ENCODE measurements around the gene PRPS2. TPM values are rescaled to one million over a fixed set of nuclear protein-coding genes. Genes with fewer than 3 reads are reported as not detected.
A peak's percentile ranks its signal among the peaks of the same experiment; 100 is the strongest.

PRPS2 gene
- total RNA-seq, 4 donors from 2014 or later, result 24.3 to 67.5 (median 32.5) TPM

GRCh38 chrX:12865359-12865758 is 74.1 kb downstream of the PRPS2 start:
- no peak overlapping the region for H3K4me3 ChIP-seq
- H3K36me3 ChIP-seq, result no peaks in the 10 kb centered on the region
- no peaks in the 10 kb centered on the region for H3K27me3 ChIP-seq
- H3K4me1 ChIP-seq, result no peaks in the 10 kb centered on the region
- H3K9me3 ChIP-seq, result no peaks in the 10 kb centered on the region
- intact Hi-C loops (cut with DNase I; ENCODE audit: low total_unique reads) (no loop called here), in situ Hi-C loops (cut with MboI; ENCODE audit: low pct_ligation_motif_present in 1 of 4, low pct_unique_long_range_greater_than_20kb in 1 of 4, low sequenced_read_pairs in 3 of 4) (no loop called here)
- WGBS, 2 donors (ENCODE audit: low coverage in 1 of 2), result 66% methylated on average over 7 of the region's 7 CpGs; no CpG with 5 or more reads in 1 of the 2 donors
- TF ChIP-seq POLR2A (IDR thresholded peaks at IDR 0.05) (no peak), CTCF (IDR thresholded peaks at IDR 0.05) (no peak), EP300 (IDR thresholded peaks at IDR 0.05; ENCODE audit: low read depth) (no peak), POLR2AphosphoS5 (IDR thresholded peaks at IDR 0.05) (no peak)
- H3K27ac ChIP-seq, result no peak overlapping the region
- no peak for DNase-seq

- 55 to 68% methylated on average over 4 to 7 of the region's 7 CpGs for WGBS, 2 donors (ENCODE audit: low coverage in 1 of 2)
- H3K36me3 ChIP-seq, result no peaks in the 10 kb centered on the region
- no peak within 1 kb of the TSS for H3K4me3 ChIP-seq
- no peak for DNase-seq
- intact Hi-C loops (cut with DNase I; ENCODE audit: low total_unique reads) (no loop called here), in situ Hi-C loops (cut with MboI; ENCODE audit: low pct_ligation_motif_present in 1 of 4, low pct_unique_long_range_greater_than_20kb in 1 of 4, low sequenced_read_pairs in 3 of 4) (no loop called here)
- H3K9me3 ChIP-seq, result no peaks in the 10 kb centered on the region
- no peaks in the 10 kb centered on the region for H3K27me3 ChIP-seq
- no peak for TF ChIP-seq CTCF (IDR thresholded peaks at IDR 0.05)
- TF ChIP-seq POLR2A (IDR thresholded peaks at IDR 0.05), result no peak
- peak within 1 kb of the TSS in 1 of 4 donors; percentile 8 for H3K27ac ChIP-seq
- H3K4me1 ChIP-seq, result no peaks in the 10 kb centered on the region
Measured at GRCh38 chrX:12866451-12867377, 75.5 kb downstream of the PRPS2 start, which contains the start of gene TLR7. Gene TLR7 (plus strand): TSS chrX:12867072. CDS start chrX:12867579, 507 bp downstream.

- no peak for TF ChIP-seq POLR2A (IDR thresholded peaks at IDR 0.05)
- TF ChIP-seq CTCF (IDR thresholded peaks at IDR 0.05), result no peak
- TF ChIP-seq POLR2AphosphoS5 (IDR thresholded peaks at IDR 0.05), result no peak
- TF ChIP-seq EP300 (IDR thresholded peaks at IDR 0.05; ENCODE audit: low read depth), result no peak
- Histone ChIP-seq H3K36me3 (no peaks in the 10 kb centered on the region), H3K4me3 (no peak overlapping the region), H3K4me1 (no peaks in the 10 kb centered on the region), H3K27ac (peak overlapping the region in 1 of 4 donors; percentile 8), H3K27me3 (no peaks in the 10 kb centered on the region), H3K9me3 (no peaks in the 10 kb centered on the region)
- intact Hi-C loops (cut with DNase I; ENCODE audit: low total_unique reads), result no loop called here
- in situ Hi-C loops (cut with MboI; ENCODE audit: low pct_ligation_motif_present in 1 of 4, low pct_unique_long_range_greater_than_20kb in 1 of 4, low sequenced_read_pairs in 3 of 4), result no loop called here
- DNase-seq, result no peak
- 20 to 51% methylated on average over 1 to 4 of the region's 4 CpGs for WGBS, 2 donors (ENCODE audit: low coverage in 1 of 2)
Measured at GRCh38 chrX:12867685-12868084, 76.5 kb downstream of the PRPS2 start.

- TF ChIP-seq POLR2AphosphoS5 (IDR thresholded peaks at IDR 0.05), result no peak
- no peak for TF ChIP-seq POLR2A (IDR thresholded peaks at IDR 0.05)
- no peak for TF ChIP-seq CTCF (IDR thresholded peaks at IDR 0.05)
- no peak for TF ChIP-seq EP300 (IDR thresholded peaks at IDR 0.05; ENCODE audit: low read depth)
- Histone ChIP-seq H3K36me3 (no peaks in the 10 kb centered on the region), H3K4me3 (no peak overlapping the region), H3K9me3 (no peaks in the 10 kb centered on the region), H3K27me3 (no peaks in the 10 kb centered on the region), H3K27ac (peak overlapping the region in 1 of 4 donors; percentile 8), H3K4me1 (no peaks in the 10 kb centered on the region)
- DNase-seq, result no peak
- in situ Hi-C loops (cut with MboI; ENCODE audit: low pct_ligation_motif_present in 1 of 4, low pct_unique_long_range_greater_than_20kb in 1 of 4, low sequenced_read_pairs in 3 of 4) (no loop called here), intact Hi-C loops (cut with DNase I; ENCODE audit: low total_unique reads) (no loop called here)
- 80 to 85% methylated on average over 1 to 4 of the region's 4 CpGs for WGBS, 2 donors (ENCODE audit: low coverage in 1 of 2)
Measured at GRCh38 chrX:12868747-12869146, 77.5 kb downstream of the PRPS2 start.

Data from transverse colon (tissue), 4 donors.